Dedifferentiated amniotic fluid mesenchymal stem cell (primary cell): ENCODE results near the gene TMC3.

ENCODE experiments used
- DNase-seq: peaks from one replicate; pipeline ENCODE4 v3.0.0-alpha.2; 2016; ENCODE audit errors: extremely low spot score

TMC3 gene

DNA sequence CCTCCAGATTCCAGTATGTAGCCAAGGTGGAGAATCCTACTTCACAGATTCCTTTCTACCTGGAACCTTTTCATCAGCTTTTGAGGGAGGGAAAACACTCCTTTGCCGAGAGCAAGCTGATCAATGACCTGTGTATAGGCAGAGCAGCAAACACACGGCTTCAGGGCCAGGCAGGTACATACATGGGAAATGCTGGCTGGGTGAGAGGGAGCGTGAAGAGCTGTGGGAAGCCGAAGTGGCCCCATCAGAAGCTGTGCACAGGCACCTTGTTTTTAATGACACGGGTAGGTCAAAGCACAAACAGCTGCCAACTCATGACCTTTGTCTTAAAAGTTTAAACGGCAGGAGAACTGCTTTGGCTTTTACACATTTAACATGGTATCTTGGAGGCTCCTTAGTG lies 75.4 kb downstream of the TMC3 start:
- DNase-seq: no peak

DNA sequence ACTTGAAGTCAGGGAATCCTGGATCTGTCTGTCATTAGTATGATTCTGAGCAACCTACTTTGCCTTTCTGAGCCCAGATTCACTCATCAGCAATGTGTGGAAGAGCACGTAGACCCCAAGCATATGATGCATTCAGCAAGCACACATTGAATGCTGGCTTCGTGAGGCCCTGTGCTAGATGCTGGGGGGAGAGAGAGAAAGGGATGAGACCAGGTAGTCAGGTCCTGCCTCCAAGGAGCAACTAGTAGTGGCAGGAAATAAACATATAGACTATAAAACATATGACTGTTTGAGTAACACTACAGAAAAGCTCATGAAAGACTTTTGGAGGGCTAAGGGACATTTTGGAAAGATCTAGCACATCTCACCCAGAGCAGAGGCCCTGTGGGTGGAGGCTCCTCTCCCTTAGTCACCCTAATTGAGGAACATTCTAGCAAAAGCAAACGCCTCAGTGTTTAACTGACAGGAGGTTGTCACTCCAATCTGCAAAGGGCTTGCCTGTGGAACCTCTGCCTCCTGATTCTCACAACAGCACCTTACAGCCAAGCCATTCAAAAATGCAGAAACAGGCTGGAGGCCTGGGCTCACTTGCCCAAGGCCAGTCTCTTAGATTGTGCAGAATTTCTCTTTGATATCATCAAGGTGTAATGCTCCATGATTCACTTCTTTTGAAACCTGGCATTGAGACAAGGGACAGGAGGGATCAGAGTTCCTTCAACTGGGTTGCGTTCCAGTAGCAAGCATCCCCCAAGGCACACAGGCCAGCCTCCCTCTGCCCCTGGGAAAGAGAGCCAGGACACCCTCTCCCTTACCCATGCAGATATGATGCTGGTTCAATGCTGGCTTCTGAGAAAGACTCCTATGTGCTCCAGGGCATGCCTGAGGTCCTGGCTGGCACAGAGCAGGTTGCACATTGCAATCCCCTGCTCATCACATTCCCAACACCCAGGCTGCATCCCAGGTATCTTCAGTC lies 76.1 kb downstream of the TMC3 start:
- no peak for DNase-seq

DNA sequence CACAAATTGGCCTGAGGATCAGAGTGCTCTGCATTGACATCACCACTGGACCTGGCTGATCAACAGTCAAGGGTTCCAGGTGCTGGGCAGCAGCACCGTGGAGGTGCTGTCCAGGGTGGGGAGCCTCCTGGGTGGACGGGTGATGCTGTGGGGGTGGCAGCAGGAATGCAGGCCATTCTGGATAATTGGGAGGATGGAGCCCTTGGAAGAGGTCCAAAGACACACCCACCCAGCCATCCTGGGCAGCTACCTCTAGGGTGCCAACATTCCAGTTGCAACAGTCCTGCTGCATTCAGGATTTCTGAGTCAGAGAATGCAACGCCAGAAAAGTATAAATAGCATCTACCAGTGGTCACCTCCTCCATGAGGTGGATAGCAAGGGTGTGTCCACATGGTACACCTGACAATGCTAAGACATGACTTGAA lies 76.9 kb downstream of the TMC3 start:
- DNase-seq: no peak

DNA sequence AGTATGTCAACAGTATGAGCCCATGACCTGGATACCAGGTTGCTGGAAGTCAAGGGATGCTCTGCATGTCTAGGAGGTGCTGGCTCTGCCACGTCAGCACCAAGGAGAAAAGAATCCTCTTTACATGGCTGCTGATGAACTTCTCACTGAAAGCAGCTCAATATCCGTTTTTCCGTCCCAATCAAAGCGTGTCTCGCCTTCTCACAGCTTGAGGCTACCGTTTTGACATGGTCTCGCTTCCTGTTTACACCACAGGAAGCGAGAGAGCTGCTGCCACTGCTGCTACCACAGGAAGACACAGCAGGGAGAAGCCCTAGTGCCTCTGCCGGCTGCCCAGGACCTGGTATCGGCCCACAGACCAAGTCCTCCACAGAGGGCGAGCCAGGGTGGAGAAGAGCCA lies 77.3 kb downstream of the TMC3 start:
- DNase-seq: no peak

DNA sequence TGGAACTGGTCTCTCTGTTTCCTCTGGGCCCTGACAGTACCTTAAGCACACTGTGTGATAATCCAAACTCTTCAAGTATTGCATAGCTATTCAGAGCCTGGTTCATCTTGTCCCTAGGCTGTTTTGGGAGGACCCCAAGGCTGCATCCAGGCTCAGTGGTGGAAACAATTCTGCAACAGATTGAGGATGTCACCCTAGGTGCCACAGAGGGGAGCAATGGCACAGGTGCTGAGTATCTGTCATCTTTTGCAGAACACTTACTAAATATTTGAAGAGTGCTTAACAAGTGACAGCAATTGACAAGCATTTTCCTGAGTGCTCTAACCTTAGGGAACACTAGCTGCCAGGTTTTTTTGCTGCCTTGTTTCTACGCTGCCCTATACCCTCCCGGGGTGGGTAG lies 77.8 kb downstream of the TMC3 start:
- no peak for DNase-seq

DNA sequence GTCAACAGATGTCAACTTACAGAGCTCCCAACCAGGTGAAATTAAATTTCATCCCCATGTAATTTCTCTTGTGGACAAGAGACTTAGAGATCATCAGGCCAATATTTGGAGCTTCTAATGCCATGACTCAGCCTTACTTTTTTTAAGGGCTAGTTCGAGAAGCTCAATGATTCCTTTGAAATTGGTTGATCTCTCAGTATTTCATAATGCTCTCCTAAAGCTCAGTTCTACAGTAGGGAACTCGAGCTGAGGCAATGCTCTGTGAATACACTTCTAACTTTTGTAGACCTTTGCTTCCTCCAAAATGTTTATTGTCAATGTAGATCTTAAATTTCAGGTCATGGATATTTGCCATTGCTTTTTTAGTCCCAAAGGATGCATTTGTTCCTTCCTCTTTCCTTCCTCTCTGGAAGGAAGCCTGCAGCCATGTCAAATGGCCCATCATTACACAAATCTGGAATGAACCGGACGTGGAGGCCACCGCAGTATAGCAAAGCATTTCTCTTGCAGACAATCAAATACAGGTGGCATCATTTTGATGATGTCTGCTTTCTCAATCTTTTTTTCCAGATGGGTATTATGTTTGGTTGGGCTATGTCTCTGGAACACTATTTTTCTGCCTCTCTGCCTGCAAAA lies 78.4 kb downstream of the TMC3 start:
- no peak for DNase-seq

DNA sequence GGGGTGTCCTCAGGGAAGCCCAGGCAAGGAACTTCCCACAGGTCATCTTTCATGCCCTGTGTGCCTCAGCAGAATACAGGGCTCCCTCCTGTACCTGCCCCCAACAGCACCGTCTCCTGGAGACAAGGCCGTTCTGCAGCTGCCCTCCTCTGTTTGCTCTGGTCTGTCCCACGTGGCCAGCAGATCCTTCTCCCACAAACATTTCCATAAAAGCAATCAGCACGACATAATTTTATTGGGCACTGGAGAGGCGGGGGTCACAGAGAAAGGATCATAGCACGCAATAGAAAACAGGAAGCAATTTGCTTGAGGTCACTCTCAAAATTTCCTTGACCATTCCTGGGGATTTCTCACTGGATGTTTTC lies 79.5 kb downstream of the TMC3 start:
- no peak for DNase-seq

DNA sequence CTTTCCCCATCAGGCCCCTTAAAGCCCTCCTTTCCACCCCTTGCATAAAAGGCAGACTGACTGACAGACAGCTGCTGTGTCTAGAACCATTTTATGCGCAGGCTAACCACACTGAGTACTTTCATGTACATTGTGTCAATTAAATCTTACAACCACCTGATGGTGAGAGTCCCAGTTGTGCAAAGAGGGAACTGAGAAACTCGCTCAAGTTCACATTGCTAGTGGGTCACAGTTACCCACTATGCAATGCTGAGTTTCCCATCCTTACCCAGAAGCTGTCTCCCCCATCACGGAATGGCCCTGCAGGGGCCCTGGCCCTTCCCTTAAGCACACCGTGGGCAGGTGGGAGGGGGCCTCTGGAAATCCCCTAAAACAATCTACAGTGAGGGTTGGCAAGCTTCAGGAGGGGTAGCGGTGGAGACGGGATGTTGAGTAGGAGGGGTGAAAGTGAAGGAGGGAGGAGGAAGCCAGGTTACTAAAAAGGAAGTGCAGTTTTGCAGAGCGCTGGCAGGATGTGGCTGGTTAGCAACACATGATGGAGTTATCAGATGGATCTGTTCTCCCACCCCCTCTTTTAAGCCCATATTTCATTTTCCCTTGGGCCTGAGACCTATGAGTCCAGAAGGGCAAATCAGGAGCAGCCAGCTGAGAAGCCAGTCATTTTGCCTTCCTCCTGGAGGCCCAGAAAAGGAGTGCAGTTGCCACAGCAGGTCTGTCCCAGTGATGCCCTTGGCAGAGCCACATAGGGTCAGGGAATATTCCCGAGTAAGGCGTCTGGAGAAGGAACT lies 80.1 kb downstream of the TMC3 start:
- DNase-seq: no peak

DNA sequence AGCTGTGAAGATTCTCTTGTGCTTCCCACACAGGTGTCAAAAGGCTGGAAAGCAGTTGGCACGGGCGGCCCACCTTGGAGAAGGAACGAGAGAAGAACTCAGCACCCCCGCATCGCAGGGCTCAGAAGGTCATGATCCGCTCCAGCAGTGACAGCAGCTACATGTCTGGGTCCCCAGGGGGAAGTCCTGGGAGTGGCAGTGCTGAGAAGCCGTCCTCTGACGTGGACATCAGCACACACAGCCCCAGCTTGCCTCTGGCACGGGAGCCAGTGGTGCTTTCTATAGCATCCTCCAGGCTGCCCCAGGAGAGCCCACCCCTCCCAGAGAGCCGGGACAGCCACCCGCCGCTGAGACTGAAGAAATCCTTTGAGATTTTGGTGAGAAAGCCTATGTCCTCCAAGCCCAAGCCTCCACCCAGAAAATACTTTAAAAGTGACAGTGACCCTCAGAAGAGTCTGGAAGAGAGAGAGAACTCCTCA lies 81.5 kb downstream of the TMC3 start:
- no peak for DNase-seq

DNA sequence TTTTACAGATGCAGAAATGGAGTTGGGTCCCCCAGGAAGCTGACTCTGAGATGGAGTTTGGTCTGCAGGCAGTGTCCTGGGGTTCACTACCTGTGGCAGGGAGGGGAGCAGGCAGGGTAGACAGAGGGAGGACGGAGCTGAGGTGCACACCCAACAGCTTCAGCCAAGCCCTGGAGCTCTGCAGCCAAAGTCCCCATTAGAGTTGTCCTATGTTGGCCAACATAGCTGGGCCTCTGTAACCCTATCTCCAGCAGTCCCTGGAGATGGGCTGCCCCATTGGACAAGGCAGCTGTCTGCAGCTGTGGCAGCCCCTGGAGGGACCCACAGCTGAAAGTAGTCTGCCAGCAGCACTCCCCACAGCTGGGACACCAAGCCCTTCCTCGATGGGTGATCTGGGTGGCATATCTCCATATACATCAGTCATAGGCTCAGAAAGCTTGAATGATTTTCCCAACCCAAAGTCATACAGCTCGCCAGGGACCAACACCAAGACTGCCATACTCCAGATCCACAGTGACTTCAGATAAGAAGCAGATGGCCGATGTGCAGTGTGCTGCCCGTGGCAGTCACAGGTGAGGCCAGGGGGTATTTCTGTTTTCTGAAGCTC lies 82.0 kb downstream of the TMC3 start:
- no peak for DNase-seq

DNA sequence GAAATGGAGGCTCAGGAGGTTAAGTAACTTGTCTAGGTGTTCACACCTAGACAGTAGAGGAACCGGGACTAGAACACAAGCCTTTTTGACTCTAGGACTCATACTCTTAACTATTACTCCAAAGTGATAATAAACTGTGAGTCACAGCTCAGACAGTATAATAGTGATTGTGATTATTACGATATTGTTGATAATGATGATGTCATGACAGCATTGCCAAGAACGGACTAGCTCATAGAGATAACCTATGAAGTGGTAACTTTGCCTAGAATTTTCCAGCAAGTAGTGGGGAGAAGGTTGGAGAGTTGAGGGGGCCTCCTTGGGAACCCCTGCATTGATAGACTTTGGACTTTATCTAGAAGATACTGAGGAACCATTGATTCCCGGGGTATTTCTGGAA lies 84.1 kb downstream of the TMC3 start:
- DNase-seq: no peak

DNA sequence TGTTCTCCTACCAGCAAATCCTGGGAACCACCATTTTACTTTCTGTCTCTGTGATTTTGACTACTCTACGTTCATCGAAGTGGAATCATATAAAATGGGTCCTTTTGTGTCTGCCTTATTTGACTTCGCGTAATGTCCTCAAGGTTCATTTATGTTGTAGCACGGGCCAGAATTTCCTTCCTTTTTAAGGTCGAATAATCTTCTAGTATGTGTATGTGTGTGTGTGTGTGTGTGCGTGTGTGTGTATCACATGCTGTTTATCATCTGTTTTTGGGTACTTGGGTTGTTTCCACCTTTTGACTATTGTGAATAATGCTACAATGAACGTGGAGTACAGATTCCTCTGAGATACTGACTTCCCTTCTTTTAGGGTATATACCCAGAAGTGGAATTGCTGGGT lies 85.4 kb downstream of the TMC3 start:
- DNase-seq: no peak

DNA sequence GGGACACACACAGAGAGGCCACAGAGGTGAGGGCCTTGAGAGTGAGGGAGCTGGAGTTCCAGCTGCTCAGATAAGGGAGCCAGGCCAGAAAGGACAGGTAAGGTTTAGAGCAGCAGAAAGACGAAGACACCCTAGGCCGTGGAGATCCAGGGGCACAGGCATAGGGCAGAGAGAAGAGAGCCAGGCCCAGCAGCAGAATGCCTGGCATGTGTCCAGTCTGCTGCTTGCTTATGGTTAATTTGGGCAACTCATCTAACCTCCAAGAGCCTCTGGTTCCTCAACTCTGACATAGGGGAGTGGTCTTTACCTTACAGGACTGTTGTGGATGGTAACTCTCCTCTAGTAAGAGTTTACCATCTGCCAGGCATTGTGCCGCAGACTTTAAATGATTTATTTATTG lies 86.0 kb downstream of the TMC3 start:
- no peak for DNase-seq

DNA sequence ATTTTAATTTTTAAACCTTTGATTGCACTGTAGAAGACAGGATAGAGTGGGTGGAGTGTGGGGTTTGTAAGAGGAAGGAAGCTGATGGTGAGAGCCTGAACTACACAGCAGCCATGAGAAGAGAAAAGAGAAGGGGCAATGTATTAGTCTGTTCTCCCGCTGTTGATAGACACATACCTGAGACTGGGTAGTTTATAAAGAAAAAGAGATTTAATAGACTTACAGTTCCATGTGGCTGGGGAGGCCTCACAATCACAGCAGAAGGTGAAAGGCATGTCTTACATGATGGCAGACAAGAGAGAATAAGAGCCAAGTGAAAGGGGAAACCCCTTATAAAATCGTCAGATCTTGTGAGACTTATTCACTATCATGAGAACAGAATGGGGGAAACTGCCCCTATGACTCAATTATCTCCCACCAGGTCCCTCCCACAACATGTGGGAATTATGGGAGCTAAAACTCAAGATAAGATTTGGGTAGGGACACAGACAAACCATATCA lies 87.3 kb downstream of the TMC3 start:
- no peak for DNase-seq

DNA sequence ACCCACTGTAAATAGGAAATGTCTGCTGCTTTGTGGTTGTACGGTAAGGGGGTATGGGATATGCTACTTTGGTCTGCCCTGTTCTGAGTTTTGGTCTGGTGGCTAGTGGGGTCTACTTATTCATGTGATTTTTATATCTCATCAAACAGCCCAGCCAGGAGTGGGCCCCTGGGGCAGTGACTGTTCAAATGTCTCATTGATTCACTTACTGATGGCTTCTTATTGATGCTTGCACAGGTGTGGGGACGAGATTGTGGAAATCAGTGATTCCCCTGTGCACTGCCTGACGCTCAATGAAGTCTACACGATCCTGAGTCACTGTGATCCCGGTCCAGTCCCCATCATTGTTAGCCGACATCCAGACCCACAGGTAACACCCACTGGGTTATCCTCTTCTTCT lies 88.6 kb downstream of the TMC3 start:
- no peak for DNase-seq

DNA sequence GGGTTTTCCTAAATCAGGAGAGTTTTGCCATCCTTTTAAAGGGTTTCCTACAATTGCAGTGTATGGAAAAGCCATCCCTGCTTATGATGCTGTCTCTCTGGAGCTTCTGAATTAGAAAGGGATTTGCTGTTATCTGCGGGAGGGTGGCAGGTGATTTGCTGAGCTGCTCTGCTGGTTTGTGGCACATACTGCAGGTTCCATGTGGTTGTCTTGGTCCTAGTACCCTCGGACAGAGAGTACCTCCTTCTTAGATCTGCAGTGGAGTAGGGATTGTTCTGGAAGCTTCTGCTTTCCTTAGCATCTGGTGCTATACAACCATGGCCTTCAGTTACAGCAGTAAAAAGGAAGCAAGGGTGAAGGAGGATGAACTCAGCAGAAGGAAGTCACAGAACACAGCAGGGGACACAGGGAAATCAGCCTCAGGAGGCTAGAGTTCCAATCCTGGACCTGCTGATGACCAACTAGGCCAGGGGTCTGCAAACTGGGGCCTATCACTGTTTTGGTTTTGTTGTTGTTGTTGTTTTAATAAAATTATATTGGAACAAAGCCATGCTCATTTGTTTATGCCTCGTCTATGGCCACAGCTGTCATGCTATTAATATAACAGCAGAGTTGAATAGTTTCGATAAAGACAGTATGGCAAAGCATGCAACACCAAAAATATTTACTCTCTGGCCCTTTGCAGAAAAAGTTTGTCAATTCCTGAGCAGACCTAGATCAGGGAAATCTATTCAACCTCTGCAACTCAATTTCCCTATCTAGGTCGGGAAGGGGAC lies 89.6 kb downstream of the TMC3 start:
- no peak for DNase-seq

DNA sequence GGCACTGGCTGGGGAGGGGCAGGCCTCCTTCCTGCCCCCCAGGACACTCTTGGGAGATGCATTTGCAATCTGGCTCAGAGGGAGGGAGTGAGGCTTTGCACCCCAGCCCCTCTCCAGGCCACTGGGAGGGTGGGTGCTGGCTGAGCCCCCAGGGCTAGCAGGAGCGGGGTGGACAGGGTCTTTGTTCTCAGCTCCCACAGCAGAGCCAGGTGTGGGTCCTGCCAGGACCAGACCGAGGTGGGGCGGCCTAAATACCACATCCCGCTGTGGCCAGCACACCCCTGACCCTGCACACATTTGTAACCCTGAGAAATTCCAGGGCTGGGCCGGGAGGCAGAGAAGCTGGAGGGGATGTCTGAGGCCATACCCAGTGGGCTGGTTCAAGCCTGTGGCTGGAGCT lies 91.1 kb downstream of the TMC3 start:
- DNase-seq: no peak

DNA sequence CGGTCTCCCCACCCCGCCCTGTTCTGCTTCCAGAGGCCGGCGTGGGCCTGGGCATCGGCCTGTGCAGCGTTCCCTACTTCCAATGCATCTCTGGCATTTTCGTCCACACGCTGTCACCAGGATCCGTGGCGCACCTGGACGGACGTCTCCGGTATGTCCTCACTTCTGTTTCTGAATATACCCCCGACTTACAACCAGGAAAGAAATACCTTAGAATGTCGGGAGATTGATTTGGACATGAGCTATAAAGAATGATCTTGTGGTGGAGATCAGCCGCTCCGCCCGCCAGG lies 91.5 kb downstream of the TMC3 start:
- no peak for DNase-seq

DNA sequence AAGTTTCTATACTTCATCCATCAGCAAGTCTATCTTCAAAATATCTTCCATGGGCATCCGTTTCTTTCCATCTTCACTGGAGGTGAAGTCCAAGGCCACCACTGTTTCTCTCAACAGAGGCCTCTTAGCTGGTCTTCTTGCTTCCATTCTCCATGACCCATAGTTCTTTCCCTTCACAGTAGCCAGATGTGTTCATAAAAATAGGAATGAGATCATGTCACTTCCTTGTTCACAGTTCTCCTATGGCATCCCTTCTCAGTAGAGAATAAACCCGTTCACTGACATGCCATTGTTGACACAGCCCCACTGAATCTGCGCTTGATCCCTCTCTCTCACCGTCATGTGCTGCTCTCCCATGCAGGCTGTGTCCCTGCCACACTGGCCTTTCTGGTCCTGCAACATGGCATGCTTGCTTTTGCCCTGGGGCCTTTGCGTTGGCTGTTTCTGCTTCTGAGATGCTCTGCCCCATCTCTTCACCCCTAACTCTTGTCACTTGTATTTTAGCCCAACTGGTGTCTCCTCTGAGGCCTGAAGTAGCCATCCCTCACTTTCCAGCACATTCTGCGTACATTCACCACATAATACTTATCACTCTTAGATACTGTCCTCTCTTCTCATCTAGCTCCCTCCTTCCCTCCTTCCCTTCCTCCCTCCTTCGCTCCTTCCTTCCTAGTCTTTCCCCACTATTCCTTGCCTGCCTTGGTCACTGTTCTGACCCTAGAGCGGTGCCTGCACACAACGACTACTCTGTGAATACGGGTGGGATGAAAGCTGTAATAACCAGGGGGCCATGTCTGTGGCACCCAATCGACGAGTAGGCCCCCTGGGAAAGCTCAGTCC lies 92.0 kb downstream of the TMC3 start:
- DNase-seq: no peak

DNA sequence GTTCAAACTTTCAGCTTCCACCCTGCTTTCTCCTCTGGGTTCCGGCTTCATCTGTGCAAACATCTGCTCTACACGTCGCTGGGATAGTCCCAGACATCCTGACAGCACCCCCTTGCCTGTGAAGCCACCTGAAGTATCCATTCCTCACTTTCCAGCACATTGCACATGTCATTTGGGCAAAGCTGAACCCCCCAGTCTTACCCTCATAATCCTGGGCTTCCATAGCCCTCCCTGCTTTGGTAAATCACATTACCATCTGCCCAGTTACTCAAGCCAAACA lies 92.6 kb downstream of the TMC3 start:
- DNase-seq: no peak
